GM20431 (cell line): Measurements from ENCODE around the gene SLC2A4.

ENCODE experiments used
- in situ Hi-C: fragments of 300-500 bp; cut with MseI, MboI; formaldehyde crosslinking; loops from one replicate; pipeline ENCODE4 v1.15.0; 2020; ENCODE audit warnings: low sequenced_read_pairs; ENCODE audit not compliant: unreplicated experiment

Gene SLC2A4

DNA sequence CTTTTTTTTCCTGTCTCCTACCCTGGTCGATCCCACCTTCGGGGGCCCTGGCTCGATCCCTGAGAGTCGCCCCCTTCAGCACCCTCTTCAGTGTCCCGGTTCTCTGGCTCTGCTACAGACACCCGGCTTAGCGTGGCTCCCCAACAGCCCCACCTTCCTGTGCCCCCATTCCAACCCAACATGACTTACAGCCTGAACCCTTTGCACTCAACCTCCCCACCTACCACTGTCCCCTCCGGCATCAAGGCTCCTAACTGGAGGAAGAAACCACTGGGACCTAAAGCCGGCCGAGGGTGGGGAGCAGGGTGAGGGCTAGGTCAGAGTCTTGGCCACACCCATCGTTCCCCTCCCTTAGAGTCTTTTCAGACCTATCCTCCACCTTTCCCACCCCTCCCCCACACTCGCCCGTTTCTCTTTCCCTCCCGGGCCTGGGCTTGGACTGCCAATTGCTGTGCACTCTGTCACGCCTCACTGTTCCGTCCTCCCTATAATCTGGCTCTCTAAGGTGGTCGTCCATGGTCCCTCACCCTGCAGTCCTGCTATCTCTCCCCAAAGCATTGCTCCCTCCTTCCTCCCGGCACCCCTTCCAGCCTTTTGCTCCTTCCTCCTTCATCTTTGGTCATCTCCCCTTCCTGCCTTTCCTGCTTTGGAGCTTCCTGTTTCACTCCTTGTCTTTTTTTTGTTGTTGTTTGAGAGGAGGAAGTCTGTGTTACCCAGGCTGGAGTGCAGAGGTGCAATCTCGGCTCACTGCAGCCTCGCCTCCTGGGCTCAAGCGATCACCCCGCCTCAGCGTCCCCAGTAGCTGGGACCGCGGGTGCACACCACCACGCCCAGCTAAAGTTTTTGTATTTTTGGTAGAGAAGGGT lies 18.4 kb upstream of the SLC2A4 start:
- in situ Hi-C loops: no loop called here

DNA sequence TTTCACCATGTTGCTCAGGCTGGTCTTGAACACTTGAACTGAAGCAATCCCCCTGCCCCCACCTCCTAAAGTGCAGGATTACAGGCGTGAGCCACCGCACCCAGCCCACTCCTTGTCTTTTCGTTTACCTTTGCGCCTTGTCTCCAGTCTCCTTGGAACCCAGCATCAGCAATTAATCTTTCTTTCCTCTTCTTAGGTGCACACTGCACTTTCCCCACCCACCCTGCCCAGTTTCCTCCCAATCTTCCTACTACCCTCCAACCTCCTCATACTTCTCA lies 17.8 kb upstream of the SLC2A4 start:
- in situ Hi-C loops: no loop called here

DNA sequence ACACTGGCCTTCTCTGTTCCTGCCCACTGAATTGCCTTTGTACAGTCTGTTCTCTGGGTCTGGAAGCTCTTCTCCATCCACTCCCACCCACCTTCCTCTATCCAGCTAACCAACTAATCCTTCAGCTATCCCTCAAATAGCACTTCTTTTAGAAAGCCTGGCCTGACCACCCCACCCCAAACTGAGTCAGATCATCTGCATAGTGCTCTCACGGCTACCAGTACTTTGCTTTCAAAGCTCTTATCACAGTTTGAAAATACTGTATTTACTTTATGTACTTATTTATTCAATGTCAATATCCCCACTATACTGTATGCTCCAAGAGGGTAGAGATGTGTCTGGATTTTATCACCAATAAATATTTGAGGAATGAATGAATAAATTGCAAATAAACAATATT lies 14.7 kb upstream of the SLC2A4 start:
- in situ Hi-C loops: no loop called here

DNA sequence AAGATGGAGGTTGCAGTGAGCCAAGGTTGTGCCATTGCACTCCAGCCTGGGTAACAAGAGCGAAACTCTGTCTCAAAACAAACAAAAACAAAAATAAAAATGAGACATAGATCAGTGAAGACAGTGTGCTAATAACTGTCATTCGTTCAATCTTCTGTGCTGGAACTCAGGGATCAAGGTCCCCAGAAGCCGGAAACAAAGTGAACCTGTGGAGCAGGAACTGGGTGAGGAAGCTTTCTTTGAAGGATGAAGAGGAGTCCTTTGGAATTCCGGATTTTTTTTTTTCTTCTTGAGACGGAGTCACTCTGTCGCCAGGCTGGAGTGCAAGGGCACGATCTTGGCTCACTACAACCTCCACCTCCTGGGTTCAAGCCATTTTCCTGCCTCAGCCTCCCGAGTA lies 2.1 kb upstream of the SLC2A4 start:
- in situ Hi-C loops: loop anchor here (25.0 kb wide), 1 partner anchor 217 kb away; no protein-coding TSS in a partner anchor

DNA sequence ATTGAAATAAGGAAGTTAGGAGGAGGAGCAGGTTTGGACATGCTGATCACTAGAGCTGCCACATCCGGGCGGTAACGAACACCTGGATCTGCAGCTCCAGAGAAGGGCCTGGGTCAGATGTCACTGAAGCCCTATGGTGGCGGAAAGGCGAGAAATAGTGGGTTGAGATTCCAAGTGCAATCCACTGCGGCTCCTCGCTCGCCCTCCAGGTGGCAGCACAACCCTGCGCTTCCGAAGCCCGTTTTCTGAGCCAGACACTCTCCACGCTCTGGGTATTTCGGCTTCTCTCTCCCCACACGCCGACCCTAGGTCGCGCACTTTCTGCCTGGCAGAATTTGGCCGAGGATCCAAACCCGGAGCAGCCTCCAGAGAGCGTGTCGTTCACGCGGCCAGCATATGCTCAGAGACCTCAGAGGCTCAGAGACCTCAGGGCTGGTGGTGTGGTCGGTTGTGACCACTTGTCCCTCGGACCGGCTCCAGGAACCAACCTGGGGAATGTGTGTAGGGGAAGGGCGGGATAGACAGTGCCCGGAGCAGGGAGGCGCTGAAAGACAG lies 922 bp upstream of the SLC2A4 start:
- in situ Hi-C loops: loop anchor here (25.0 kb wide), 1 partner anchor 218 kb away; no protein-coding TSS in a partner anchor

- in situ Hi-C loops: loop anchor here (25.0 kb wide), 1 partner anchor 220 kb away; no protein-coding TSS in a partner anchor
Measured at GRCh38 chr17:7281953-7282751, 634 bp downstream of the SLC2A4 start.

DNA sequence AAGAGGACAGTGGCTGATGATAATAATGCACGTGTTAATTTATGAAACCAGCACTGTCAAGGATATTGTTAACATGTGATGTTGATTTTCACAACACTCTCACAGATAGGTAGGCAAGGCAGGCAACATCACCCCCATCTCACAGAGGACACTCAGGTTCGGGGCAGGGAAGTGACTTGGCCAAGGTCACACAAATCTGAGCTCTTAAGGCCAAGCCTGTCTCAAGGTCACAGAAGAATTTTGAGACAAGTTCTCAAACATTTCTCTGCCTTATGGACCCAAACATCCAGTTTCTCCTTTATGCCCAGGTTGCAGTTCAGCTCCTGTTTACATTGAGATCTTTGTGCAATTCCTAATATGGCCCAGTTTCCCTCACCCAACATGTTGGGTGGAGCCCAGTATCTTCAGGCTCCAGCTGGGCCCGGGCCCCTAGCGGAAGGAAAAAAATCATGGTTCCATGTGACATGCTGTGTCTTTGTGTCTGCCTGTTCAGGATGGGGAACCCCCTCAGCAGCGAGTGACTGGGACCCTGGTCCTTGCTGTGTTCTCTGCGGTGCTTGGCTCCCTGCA lies 1.3 kb downstream of the SLC2A4 start:
- in situ Hi-C loops: loop anchor here (25.0 kb wide), 1 partner anchor 221 kb away; no protein-coding TSS in a partner anchor

DNA sequence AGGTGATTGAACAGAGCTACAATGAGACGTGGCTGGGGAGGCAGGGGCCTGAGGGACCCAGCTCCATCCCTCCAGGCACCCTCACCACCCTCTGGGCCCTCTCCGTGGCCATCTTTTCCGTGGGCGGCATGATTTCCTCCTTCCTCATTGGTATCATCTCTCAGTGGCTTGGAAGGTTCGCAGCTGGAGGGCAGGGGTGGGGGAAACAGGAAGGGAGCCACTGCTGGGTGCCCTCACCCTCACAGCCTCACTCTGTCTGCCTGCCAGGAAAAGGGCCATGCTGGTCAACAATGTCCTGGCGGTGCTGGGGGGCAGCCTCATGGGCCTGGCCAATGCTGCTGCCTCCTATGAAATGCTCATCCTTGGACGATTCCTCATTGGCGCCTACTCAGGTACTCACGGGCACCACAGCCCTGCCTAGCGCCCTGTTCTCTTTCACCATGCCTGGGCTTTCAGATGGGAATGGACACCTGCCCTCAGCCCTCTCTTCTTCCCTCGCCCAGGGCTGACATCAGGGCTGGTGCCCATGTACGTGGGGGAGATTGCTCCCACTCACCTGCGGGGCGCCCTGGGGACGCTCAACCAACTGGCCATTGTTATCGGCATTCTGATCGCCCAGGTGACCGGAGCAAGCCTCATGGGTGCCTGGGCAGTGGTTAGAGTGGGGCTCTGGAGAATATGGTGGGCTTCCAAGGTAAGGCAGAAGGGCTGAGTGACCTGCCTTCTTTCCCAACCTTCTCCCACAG lies 2.1 kb downstream of the SLC2A4 start:
- in situ Hi-C loops: loop anchor here (25.0 kb wide), 1 partner anchor 221 kb away; no protein-coding TSS in a partner anchor

- in situ Hi-C loops: loop anchor here (25.0 kb wide), 1 partner anchor 223 kb away; no protein-coding TSS in a partner anchor
Measured at GRCh38 chr17:7284911-7285310, 3.4 kb downstream of the SLC2A4 start.

GRCh38 chr17:7285679-7286078 lies 4.2 kb downstream of the SLC2A4 start:
- in situ Hi-C loops: loop anchor here (25.0 kb wide), 1 partner anchor 223 kb away; no protein-coding TSS in a partner anchor

- in situ Hi-C loops: loop anchor here (25.0 kb wide), 1 partner anchor 227 kb away; no protein-coding TSS in a partner anchor
Measured at GRCh38 chr17:7289256-7290032, 7.9 kb downstream of the SLC2A4 start.

- in situ Hi-C loops: loop anchor here (25.0 kb wide), 1 partner anchor 228 kb away; no protein-coding TSS in a partner anchor
Measured at GRCh38 chr17:7290166-7290565, 8.6 kb downstream of the SLC2A4 start.

- in situ Hi-C loops: loop anchor here (25.0 kb wide), 1 partner anchor 228 kb away; no protein-coding TSS in a partner anchor
Measured at GRCh38 chr17:7290685-7291084, 9.2 kb downstream of the SLC2A4 start.

- in situ Hi-C loops: loop anchor here (25.0 kb wide), 1 partner anchor 230 kb away; no protein-coding TSS in a partner anchor
Measured at GRCh38 chr17:7292194-7292593, 10.7 kb downstream of the SLC2A4 start.

DNA sequence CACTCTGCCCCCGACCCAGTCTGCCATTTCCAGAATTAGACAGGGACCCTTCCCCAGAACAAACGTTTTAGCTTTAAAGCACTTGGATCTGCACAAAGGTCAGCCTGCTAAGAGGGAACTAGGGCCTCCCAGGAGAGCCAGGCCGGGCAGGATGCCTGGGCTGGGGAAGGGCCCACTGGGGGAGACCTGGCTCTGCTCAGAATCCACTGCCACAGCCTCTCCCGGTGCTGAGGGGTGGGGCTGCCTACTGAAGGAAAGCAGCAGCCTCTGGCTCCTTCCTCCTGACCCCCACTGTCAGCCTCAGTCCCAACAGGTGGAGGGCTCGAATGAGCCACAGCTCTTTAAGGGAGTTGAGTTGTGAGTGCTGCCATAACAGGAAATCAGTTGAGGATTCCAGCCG lies 11.2 kb downstream of the SLC2A4 start:
- in situ Hi-C loops: loop anchor here (25.0 kb wide), 1 partner anchor 230 kb away; no protein-coding TSS in a partner anchor

GRCh38 chr17:7293159-7293558 lies 11.6 kb downstream of the SLC2A4 start:
- in situ Hi-C loops: loop anchor here (25.0 kb wide), 1 partner anchor 231 kb away; no protein-coding TSS in a partner anchor

- in situ Hi-C loops: loop anchor here (25.0 kb wide), 1 partner anchor 232 kb away; no protein-coding TSS in a partner anchor
Measured at GRCh38 chr17:7293816-7294613, 12.5 kb downstream of the SLC2A4 start.
